HG02588 (cell line): Measurements from ENCODE around the gene NDUFS8.

Source experiments
- ATAC-seq: cut with Tn5 transposase; IDR thresholded peaks from one replicate; pipeline ENCODE4 v1.9.1; 2021; ENCODE audit warnings: mild to moderate bottlenecking, moderate library complexity; ENCODE audit not compliant: unreplicated experiment

Gene NDUFS8

DNA sequence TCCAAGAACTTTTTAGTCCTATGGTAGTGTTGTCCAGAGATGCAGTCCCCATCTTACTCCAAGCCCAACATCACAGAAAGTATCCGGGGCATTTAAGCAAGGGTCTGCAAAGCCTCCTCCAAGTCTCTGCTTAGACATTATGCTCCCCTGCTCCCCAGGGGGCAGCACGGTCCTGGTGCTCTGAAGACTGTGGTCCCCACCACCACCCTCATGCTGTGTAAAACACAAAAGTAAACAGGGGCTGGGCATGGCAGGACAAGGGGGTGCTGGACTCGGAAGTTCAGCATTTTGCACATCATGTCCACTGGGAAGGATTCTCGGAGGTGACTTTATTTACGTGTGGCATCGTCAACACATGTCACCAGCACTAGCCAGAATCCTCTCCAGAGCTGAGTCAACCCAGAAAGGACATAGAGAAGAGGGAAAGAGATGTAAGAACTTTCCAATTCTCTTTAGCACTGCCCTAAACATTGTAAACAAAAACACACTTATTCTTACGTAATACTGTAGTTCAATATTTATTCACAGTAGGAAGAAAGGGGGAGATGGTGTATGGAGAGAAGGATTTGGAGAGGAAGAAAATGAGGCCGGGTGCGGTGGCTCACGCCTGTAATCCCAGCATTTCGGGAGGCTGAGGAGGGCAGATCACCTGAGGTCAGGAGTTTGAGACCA lies 46.0 kb downstream of the NDUFS8 start:
- ATAC-seq = no peak

- ATAC-seq = no peak
Measured at GRCh38 chr11:68077617-68078582, 47.4 kb downstream of the NDUFS8 start.

DNA sequence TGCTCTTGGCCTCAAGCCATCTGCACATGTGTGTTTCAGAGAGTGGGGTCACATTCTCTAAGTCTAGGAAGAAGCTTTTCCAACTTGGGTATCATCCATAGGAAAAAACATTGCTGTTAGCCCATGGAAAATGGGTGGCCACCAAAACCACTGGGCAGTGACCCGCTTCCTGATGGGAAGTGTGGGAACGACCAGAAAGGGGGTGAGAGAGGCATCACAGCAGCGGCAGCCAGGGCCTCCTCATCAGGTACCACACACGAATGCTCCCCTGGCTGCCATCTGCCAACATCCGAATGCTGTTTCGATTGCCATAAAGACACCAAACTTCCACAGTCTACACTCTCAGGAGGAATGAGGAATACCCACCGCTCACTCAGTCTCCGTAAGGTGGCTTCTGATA lies 50.4 kb downstream of the NDUFS8 start:
- ATAC-seq = no peak

DNA sequence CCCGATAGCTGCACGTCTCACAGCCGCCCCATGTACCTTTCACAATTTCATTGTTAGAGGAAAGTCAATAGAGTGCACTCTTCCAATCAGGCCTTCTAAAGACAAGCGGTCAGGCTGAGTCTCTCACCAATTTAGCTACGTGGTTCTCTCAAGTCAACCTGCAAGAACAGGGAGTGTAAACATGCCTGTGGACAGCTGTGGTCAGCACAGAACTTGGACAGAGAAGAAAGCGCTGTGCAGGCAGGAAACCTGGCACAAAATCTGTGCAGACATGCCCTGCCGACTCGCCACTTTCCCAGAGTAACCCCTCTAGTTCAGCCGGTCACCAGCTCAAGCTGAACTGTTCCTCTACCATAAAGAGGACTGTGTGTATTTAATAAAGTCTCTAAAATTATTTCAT lies 51.2 kb downstream of the NDUFS8 start:
- ATAC-seq = no peak

DNA sequence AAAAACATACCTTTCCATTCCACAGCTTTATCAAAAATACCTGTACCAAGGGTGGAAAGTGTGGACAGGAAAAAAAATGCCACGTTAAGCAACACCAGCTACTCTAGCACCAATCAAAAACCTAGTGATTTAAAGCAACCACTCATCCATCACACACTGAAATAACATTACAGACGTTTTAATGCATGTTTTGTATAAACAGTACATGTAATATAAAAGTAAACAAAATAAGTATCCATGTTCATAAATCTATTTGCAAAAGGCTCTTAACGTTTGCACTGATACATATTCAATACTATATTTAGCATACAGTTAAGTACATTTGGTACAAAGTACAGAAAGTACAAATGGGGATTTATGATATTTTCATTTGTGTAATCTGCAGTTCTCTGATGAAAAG lies 52.0 kb downstream of the NDUFS8 start:
- no peak for ATAC-seq

DNA sequence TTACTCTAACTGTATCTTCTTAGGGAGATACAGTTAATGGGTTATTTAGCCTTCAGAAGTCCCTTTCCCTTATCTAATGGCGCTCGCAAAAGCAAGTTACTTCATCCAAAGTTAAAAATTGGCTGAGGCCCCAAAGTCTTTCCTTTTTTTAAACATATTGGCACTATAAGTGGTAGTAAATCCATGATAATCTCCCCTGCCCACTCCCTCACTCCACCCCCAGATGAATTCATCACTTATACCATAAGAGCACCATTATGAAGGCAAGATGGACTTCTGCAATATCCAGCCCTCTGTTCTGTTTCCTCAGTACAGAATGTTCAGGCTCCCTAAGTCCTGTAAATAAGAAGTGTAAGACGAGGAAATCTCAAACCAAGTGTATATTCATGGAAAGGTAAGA lies 53.0 kb downstream of the NDUFS8 start:
- ATAC-seq = no peak
